Fibroblast of villous mesenchyme (primary cell): Measurements from ENCODE around the gene FAM13A. TPM values are rescaled to one million over a fixed set of nuclear protein-coding genes. Genes with fewer than 3 reads are reported as not detected.
A peak's percentile ranks its signal among the peaks of the same experiment; 100 is the strongest.

ENCODE experiments used
- DNase-seq: peaks from one replicate; pipeline ENCODE4 v3.0.0-alpha.2; 2010; ENCODE audit warnings: low read depth
- H3K4me3 ChIP-seq: 2 replicates; pipeline ENCODE4 v1.5.1; 2011; ENCODE audit warnings: low read depth, mild to moderate bottlenecking, low read length
- total RNA-seq: library from RNA; depleted of rRNA; stranded (reverse); fragments of >200 nt; gene quantifications from 2 replicates; pipeline ENCODE4 v1.2.3, GENCODE V29; 2012
- TF ChIP-seq, protein P1 (sequence below): IDR thresholded peaks from 2 replicates; pipeline ENCODE4 v1.5.1; 2012; ENCODE audit warnings: low read depth, mild to moderate bottlenecking, low read length; ENCODE audit not compliant: insufficient read depth

The FAM13A gene
- total RNA-seq, 1 donor: 34.1 TPM

DNA sequence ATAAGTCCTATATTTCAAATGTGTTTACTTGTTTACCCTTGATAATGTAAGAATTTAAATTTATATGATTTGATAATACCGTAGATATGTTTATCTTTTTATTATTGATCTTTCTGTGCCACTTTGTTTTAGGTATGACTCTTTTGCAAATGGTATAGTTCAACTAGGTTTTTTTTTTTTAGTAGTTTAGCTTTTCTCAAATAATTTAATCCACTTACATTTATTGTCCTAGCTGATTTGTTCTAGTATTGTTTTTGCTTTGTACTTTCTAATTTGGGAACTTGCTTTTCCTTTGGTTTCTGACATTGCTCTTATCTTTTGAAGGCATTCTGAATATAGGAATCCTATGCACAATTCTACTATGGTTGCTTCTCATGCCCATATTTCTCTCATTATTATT, 260.4 kb downstream of the FAM13A start:
- no peak overlapping the region for H3K4me3 ChIP-seq
- TF ChIP-seq, protein P1, sequence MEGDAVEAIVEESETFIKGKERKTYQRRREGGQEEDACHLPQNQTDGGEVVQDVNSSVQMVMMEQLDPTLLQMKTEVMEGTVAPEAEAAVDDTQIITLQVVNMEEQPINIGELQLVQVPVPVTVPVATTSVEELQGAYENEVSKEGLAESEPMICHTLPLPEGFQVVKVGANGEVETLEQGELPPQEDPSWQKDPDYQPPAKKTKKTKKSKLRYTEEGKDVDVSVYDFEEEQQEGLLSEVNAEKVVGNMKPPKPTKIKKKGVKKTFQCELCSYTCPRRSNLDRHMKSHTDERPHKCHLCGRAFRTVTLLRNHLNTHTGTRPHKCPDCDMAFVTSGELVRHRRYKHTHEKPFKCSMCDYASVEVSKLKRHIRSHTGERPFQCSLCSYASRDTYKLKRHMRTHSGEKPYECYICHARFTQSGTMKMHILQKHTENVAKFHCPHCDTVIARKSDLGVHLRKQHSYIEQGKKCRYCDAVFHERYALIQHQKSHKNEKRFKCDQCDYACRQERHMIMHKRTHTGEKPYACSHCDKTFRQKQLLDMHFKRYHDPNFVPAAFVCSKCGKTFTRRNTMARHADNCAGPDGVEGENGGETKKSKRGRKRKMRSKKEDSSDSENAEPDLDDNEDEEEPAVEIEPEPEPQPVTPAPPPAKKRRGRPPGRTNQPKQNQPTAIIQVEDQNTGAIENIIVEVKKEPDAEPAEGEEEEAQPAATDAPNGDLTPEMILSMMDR: no peak
- no peak for DNase-seq

DNA sequence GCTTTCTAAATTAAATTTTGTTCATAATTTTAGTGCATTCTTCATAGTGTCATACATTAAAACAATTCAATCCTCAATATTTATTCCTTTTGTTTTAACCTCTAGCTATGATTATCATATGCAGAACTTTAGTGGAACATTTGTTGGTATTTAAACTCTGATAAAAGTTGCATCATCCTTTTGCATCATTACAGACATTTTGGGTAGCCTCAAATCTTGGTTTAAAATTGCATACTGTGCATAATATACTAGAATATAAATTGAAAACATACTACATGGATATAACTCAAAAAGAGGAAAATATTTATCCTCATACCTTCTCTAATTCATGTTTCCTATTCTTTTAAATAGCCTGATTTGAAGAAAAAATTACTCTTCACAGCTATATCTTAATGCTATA, 262.0 kb downstream of the FAM13A start:
- DNase-seq: no peak

DNA sequence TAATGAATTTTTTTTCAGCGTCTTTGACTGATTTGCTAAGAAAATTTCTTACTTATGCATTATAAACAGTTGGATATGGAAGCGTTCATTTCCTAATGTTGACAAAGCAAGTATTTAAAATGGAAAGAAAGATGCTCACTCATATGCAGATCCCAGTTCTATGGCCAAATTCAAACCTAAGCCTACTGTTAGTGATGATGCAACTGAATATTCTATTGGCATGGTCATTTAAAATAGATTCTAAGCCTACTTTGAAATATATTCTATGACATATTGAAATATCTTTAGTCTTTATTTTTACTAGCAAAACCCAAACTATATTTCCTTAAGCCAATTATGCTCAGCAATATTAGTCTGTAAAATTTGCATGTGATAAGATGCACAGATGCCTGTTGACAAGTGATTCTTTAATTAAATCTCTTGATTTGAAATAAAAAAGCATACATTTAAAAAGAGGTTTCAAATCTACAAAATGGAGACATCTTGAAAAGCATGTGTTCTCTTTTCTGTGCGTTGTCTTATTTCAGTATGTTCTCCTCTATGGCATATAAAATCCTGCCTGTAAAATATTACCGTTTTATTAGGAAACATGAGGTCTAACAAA, 262.8 kb downstream of the FAM13A start:
- H3K4me3 ChIP-seq: no peak overlapping the region
- DNase-seq: no peak
- TF ChIP-seq, protein P1: no peak

More for the DNA sequence above, 262.0 kb downstream of the FAM13A start:
- TF ChIP-seq, protein P1: no peak
- no peak overlapping the region for H3K4me3 ChIP-seq

DNA sequence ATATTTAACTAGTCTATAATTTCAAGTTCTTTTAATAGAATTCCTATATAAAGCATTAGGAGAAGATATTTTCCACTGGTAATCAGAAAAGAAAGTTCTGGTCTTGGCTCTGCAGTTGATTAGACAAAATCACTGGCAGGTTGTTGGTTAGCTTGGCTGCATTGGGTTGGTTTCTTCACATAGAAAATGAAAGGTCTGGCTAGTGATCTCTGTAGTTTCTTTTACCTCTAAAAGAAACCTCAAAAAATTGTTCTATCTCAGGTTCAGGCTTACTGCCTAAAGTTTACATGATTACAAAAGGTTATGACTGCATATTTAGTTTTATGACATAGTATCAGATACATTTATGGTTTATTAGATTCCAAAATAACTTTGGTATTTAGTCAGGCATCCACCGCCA, 263.5 kb downstream of the FAM13A start:
- TF ChIP-seq, protein P1: no peak
- no peak for DNase-seq
- H3K4me3 ChIP-seq: no peak overlapping the region

DNA sequence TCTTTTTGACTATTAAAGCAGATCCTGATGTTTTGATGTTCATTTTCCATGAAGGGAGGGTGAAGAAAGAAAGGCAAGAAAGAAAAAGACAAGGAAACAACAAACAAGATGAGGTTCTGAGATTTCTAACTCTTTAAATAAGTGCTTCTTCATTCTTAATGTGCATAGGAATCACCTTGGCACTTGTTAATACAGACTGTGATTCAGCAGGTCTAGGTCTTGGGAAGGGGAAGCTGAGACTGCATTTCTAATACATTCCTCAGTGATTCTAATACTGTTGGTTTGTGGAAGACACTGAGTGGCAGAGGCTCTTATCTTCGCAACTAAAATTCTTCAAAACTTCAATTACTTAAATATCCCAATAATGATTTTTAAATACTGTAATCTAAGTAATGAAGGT, 264.2 kb downstream of the FAM13A start:
- no peak overlapping the region for H3K4me3 ChIP-seq
- peak; percentile 23 for DNase-seq
- TF ChIP-seq, protein P1: no peak

DNA sequence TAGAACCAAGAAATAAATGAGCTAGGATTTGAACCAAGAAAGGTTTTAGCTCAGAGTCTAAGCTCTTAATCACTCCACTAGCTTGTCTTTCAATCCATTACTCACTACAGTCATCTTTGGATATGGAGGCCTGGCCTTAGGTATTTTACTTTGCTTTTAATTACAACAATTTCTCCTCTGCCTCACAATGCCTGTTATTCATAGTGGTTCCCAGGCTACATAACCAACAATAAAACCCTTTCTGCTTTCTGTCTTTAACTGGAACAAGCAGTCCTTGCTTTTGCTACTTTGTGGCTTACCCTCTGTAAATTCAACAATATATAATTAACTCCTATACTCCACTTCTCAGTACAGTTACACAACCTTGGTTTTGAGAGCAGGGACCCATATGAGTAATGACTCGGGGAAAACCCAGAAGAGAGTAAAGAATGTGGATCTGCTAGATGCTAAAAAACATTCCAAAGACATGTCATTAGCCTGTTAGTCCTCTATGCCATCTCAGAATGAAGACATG, 264.7 kb downstream of the FAM13A start:
- H3K4me3 ChIP-seq: no peak overlapping the region
- peak; percentile 90 for DNase-seq
- TF ChIP-seq, protein P1: no peak

DNA sequence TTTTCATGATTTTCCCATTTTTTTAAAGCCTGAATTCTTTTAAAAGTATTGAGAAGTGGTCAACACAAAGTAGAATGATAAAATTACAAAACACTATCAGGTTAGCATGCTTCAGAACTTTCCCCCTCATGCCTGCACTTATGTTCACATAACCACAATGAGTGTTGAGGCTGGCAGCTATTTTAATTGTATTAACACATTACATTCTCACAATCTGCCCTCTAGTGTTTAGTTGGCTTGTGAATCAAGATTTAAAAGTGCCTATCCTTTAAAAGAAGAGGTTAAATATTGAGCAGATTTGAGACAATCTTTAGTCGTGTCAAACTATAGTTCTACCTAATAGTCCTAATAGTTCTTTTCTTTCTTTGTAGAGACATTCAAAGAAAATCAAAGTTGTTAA, 265.7 kb downstream of the FAM13A start:
- TF ChIP-seq, protein P1: peak; percentile 23
- H3K4me3 ChIP-seq: no peak overlapping the region
- DNase-seq: no peak
